ENCODE data around the gene REXO1. TPM values are rescaled to one million over a fixed set of nuclear protein-coding genes. Genes with fewer than 3 reads are reported as not detected.

Gene REXO1
- total and polyA plus RNA-seq, 8 donors, result 16.9 to 30.8 (median 24.4) TPM

- intact Hi-C loops (cut with DNase I), result no loop called here
- Histone ChIP-seq H3K36me3 (peaks cover 0 to 100% of the 10 kb centered on the region in 2 donors), H3K9me3 (no peaks in the 10 kb centered on the region), H3K27me3 (no peaks in the 10 kb centered on the region), H3K27ac (no peak overlapping the region), H3K4me1 (no peaks in the 10 kb centered on the region), H3K4me3 (no peak overlapping the region)
- ATAC-seq (no peak), DNase-seq (peak in 1 of 4 donors; percentile 72)
- TF ChIP-seq CTCF (IDR thresholded peaks at IDR 0.05), result no peak
These were observed 28.7 kb downstream of the REXO1 start for GRCh38 chr19:1819341-1820255.

- Histone ChIP-seq H3K9me3 (no peaks in the 10 kb centered on the region), H3K36me3 (peaks cover 0 to 92% of the 10 kb centered on the region in 2 donors), H3K4me3 (no peak overlapping the region), H3K27ac (no peak overlapping the region), H3K27me3 (no peaks in the 10 kb centered on the region), H3K4me1 (peaks cover 0 to 1% of the 10 kb centered on the region in 2 donors)
- intact Hi-C loops (cut with DNase I), result no loop called here
- TF ChIP-seq CTCF (IDR thresholded peaks at IDR 0.05), result no peak
- ATAC-seq (no peak), DNase-seq (peak in 1 of 4 donors; percentile 71)
These were observed 29.6 kb downstream of the REXO1 start for GRCh38 chr19:1818549-1819195.

- Histone ChIP-seq H3K36me3 (peaks cover 0 to 82% of the 10 kb centered on the region in 2 donors), H3K27ac (no peak overlapping the region), H3K27me3 (no peaks in the 10 kb centered on the region), H3K4me1 (peaks cover 7 to 11% of the 10 kb centered on the region in 2 donors), H3K9me3 (no peaks in the 10 kb centered on the region), H3K4me3 (no peak overlapping the region)
- ATAC-seq (no peak), DNase-seq (peak in 1 of 4 donors; percentile 79)
- no peak for TF ChIP-seq CTCF (IDR thresholded peaks at IDR 0.05)
- intact Hi-C loops (cut with DNase I), result no loop called here
These were observed 30.6 kb downstream of the REXO1 start for GRCh38 chr19:1817553-1818179.

DNA sequence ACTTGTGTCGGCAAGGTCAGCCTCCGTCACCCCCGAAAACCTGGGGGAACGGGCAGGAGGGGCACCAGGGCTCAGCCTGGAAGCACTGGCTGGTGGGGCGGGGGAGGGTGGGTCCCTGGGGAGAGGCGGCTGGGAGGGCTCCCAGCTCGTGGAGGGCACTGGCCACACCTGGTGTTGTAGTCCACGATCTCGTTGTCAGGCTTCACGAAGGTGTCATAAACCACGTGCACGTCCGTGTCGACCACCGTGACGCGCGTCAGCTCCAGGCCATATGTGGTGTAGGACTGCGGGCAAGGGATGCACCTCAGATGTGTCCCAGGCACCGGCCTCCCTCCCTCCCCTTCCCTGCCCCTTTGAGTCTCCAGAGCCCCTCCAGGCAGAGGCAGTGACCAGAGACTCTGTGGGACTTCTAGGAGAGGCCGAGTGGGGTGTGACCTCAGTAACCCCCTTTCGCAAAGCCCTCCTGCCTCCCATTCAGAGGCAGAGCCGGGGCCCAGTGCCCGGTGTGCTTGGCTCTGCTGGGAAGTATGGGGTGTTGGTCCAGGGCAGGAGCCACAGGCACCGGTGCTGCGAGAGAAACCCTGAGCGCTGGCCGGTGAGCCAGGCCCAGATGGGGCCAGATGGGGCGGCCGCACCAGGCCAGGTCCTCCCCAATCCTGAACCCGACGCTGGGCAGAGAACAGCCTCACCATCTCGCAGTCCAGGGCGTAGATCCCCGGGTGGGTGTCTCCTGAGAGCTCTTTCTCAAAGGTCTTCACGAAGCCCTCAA is 31.6 kb downstream of the REXO1 start:
- H3K36me3 ChIP-seq, result peaks cover 0 to 73% of the 10 kb centered on the region in 2 donors

More for the DNA sequence above, 31.6 kb downstream of the REXO1 start:
- no peak for TF ChIP-seq CTCF (IDR thresholded peaks at IDR 0.05)
- no peaks in the 10 kb centered on the region for H3K27me3 ChIP-seq
- intact Hi-C loops (cut with DNase I), result no loop called here
- no peaks in the 10 kb centered on the region for H3K9me3 ChIP-seq
- ATAC-seq (no peak), DNase-seq (peak in 1 of 4 donors; percentile 72)
- peaks cover 9 to 16% of the 10 kb centered on the region in 2 donors for H3K4me1 ChIP-seq
- H3K4me3 ChIP-seq, result no peak overlapping the region
- no peak overlapping the region for H3K27ac ChIP-seq

Data from left lung (tissue), 10 donors.